Measurements from ENCODE around the gene ATG10. TPM values are rescaled to one million over a fixed set of nuclear protein-coding genes. Genes with fewer than 3 reads are reported as not detected.

The ATG10 gene
- total RNA-seq, 1 donor from 2014 or later: 6.0 TPM

DNA sequence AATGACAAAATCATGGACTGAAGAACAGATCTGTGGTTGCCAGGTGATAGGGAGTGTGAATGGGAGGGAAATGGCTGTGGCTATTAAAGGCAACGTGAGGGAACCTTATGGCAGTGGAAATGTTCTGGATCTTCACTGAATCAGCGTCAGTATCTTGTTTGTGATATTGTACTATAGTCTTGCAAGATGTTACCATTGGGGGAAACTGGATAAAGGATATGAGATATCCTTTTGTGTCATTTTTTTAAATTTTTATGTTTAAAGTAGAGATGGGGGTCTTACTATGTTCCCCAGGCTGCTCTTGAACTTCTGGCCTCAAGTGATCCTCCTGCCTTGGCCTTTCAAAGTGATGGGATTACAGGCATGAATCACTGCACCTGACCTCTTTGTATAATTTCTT, 210.8 kb downstream of the ATG10 start:
- no peak for DNase-seq
- Histone ChIP-seq H3K4me1 (no peaks in the 10 kb centered on the region), H3K9me3 (replicated peaks) (no peaks in the 10 kb centered on the region), H3K4me3 (no peak overlapping the region), H3K36me3 (peaks cover 8% of the 10 kb centered on the region), H3K27ac (replicated peaks) (no peak overlapping the region), H3K27me3 (ENCODE audit: low read depth) (no peaks in the 10 kb centered on the region)
- intact Hi-C loops (cut with micrococcal nuclease): no loop called here
- TF ChIP-seq, protein P1, sequence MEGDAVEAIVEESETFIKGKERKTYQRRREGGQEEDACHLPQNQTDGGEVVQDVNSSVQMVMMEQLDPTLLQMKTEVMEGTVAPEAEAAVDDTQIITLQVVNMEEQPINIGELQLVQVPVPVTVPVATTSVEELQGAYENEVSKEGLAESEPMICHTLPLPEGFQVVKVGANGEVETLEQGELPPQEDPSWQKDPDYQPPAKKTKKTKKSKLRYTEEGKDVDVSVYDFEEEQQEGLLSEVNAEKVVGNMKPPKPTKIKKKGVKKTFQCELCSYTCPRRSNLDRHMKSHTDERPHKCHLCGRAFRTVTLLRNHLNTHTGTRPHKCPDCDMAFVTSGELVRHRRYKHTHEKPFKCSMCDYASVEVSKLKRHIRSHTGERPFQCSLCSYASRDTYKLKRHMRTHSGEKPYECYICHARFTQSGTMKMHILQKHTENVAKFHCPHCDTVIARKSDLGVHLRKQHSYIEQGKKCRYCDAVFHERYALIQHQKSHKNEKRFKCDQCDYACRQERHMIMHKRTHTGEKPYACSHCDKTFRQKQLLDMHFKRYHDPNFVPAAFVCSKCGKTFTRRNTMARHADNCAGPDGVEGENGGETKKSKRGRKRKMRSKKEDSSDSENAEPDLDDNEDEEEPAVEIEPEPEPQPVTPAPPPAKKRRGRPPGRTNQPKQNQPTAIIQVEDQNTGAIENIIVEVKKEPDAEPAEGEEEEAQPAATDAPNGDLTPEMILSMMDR (IDR thresholded peaks at IDR 0.05; ENCODE audit: borderline replicate concordance): no peak

DNA sequence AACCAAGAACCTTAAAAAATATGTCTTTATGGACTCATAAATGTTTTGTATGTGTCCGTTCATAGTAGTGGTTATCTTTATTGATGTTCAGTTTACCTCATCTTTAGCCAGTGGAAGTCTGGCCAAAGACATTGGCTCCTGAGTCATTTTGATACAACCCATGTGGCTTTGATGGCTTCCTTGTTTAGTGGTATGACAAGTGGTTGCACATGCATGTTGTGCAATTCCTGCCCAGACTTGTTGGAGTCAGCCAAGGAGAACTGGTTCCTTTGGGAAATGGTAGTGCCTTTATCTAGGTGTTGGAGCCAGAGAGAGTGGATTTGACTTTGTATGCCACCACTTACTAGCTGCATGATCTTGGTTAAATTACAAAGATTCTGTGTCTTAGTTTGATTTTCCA, 212.0 kb downstream of the ATG10 start:
- Histone ChIP-seq H3K36me3 (peaks cover 8% of the 10 kb centered on the region), H3K4me3 (no peak overlapping the region), H3K9me3 (replicated peaks) (no peaks in the 10 kb centered on the region), H3K27me3 (ENCODE audit: low read depth) (no peaks in the 10 kb centered on the region), H3K4me1 (no peaks in the 10 kb centered on the region), H3K27ac (replicated peaks) (no peak overlapping the region)
- no peak for DNase-seq
- TF ChIP-seq, protein P1 (IDR thresholded peaks at IDR 0.05; ENCODE audit: borderline replicate concordance): no peak
- intact Hi-C loops (cut with micrococcal nuclease): no loop called here

DNA sequence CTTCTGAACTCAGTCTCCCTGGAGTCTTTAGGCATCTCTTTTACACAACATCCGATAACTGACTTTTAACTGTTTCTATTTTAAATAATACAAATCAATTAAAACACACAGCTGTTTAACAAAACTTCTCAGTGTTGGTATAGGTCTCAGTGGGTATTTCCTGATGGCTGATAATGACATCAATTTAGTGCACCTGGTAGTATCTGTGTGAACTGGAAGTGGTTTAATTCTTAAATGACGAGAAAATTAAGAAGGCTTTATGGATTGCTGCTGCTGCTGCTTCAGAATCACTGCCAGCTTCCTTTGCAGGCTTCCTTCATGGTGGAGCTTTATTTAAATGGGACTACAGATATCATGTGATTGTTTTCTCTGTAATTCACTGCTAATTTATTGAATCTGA, 214.0 kb downstream of the ATG10 start:
- no peak overlapping the region for H3K27ac ChIP-seq (replicated peaks)
- DNase-seq: no peak
- no peaks in the 10 kb centered on the region for H3K9me3 ChIP-seq (replicated peaks)
- TF ChIP-seq, protein P1 (IDR thresholded peaks at IDR 0.05; ENCODE audit: borderline replicate concordance): no peak
- intact Hi-C loops (cut with micrococcal nuclease): no loop called here
- no peaks in the 10 kb centered on the region for H3K4me1 ChIP-seq
- H3K4me3 ChIP-seq: no peak overlapping the region
- no peaks in the 10 kb centered on the region for H3K27me3 ChIP-seq (ENCODE audit: low read depth)
- no peaks in the 10 kb centered on the region for H3K36me3 ChIP-seq

DNA sequence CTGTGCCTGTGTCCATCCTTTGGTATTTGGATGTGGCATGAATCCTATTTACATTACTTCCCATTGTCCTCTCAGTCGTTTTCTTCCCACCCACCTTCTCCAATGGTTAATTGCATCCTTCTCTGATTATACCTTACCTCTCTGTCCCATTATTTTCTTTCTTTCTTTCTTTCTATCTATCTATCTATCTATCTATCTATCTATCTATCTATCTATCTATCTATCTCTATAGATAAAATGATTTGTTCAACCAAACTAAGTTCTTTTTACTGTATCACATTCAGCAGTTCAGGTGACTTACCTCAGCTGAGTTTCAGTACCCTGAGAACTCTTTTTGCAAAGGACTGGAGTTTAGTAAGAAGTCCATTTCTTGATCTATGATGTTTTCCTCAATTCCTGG, 225.7 kb downstream of the ATG10 start:
- Histone ChIP-seq H3K27ac (replicated peaks) (no peak overlapping the region), H3K4me3 (no peak overlapping the region), H3K36me3 (no peaks in the 10 kb centered on the region), H3K4me1 (no peaks in the 10 kb centered on the region), H3K9me3 (replicated peaks) (no peaks in the 10 kb centered on the region), H3K27me3 (ENCODE audit: low read depth) (no peaks in the 10 kb centered on the region)
- no peak for DNase-seq
- TF ChIP-seq, protein P1 (IDR thresholded peaks at IDR 0.05; ENCODE audit: borderline replicate concordance): no peak
- intact Hi-C loops (cut with micrococcal nuclease): no loop called here

DNA sequence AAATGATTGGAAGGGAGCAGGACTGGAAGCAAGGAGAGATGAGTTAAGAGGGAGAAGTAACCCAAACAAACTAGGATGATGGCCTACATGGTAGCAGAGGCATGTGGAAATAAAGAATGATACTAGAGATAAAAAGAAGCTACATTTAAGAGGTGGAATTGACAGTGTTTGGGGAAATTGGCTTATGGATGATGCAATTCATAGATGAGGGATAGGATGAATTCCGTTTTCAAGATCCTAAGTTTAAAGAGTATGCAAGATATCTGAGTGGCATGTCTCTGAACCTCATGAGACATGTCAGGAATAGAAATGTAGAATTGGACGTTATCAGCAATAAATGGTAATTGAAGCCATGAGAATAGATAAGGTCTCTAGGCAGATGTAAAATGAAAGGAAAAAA, 232.7 kb downstream of the ATG10 start:
- DNase-seq: no peak
- intact Hi-C loops (cut with micrococcal nuclease): no loop called here

More for the DNA sequence above, 232.7 kb downstream of the ATG10 start:
- no peaks in the 10 kb centered on the region for H3K36me3 ChIP-seq
- no peak overlapping the region for H3K4me3 ChIP-seq
- no peaks in the 10 kb centered on the region for H3K27me3 ChIP-seq (ENCODE audit: low read depth)
- no peak overlapping the region for H3K27ac ChIP-seq (replicated peaks)
- no peaks in the 10 kb centered on the region for H3K9me3 ChIP-seq (replicated peaks)
- no peaks in the 10 kb centered on the region for H3K4me1 ChIP-seq
- TF ChIP-seq, protein P1 (IDR thresholded peaks at IDR 0.05; ENCODE audit: borderline replicate concordance): no peak

Measured in left ventricle myocardium inferior (tissue), 1 donor.